ENCODE results near the gene DBF4B.

DBF4B gene

GRCh38 chr17:44761932-44762810 lies 53.7 kb downstream of the DBF4B start:
- DNase-seq: no peak

- no peak for DNase-seq
Measured at GRCh38 chr17:44763170-44763569, 54.7 kb downstream of the DBF4B start.

GRCh38 chr17:44765965-44766364 lies 57.5 kb downstream of the DBF4B start:
- DNase-seq: no peak

- no peak for DNase-seq
Measured at GRCh38 chr17:44766409-44767038, 58.1 kb downstream of the DBF4B start.

- DNase-seq: no peak
Measured at GRCh38 chr17:44767493-44767892, 59.0 kb downstream of the DBF4B start.

- no peak for DNase-seq
Measured at GRCh38 chr17:44768505-44769142, 60.2 kb downstream of the DBF4B start.

- DNase-seq: no peak
Measured at GRCh38 chr17:44769230-44769629, 60.8 kb downstream of the DBF4B start.

GRCh38 chr17:44769647-44770084 lies 61.2 kb downstream of the DBF4B start:
- no peak for DNase-seq

- DNase-seq: no peak
Measured at GRCh38 chr17:44770166-44770925, 61.9 kb downstream of the DBF4B start.

- no peak for DNase-seq
Measured at GRCh38 chr17:44772308-44773045, 64.0 kb downstream of the DBF4B start.

- DNase-seq: no peak
Measured at GRCh38 chr17:44773140-44773539, 64.7 kb downstream of the DBF4B start.

GRCh38 chr17:44774271-44775135 lies 66.0 kb downstream of the DBF4B start:
- peak; percentile 75 to 82 for DNase-seq

GRCh38 chr17:44775136-44775837 lies 66.8 kb downstream of the DBF4B start:
- DNase-seq: peak; percentile 96 to 97

GRCh38 chr17:44775838-44776621 lies 67.6 kb downstream of the DBF4B start:
- DNase-seq: peak in 1 of 2 experiments; percentile 60

- DNase-seq: no peak
Measured at GRCh38 chr17:44776628-44777393, 68.3 kb downstream of the DBF4B start.

GRCh38 chr17:44777394-44778348 lies 69.2 kb downstream of the DBF4B start:
- DNase-seq: no peak

- DNase-seq: no peak
Measured at GRCh38 chr17:44778656-44779210, 70.3 kb downstream of the DBF4B start.

Measured in NCI-H1930 (cell line).